ENCODE results near the gene CORO2A. TPM values are rescaled to one million over a fixed set of nuclear protein-coding genes. Genes with fewer than 3 reads are reported as not detected.
A peak's percentile ranks its signal among the peaks of the same experiment; 100 is the strongest.

Gene CORO2A
- total and polyA plus RNA-seq, 2 of the 13 experiments (the other 11 are each of a cell fraction or from before 2014, with no cell fraction given), result 14.4 to 15.3 TPM

DNA sequence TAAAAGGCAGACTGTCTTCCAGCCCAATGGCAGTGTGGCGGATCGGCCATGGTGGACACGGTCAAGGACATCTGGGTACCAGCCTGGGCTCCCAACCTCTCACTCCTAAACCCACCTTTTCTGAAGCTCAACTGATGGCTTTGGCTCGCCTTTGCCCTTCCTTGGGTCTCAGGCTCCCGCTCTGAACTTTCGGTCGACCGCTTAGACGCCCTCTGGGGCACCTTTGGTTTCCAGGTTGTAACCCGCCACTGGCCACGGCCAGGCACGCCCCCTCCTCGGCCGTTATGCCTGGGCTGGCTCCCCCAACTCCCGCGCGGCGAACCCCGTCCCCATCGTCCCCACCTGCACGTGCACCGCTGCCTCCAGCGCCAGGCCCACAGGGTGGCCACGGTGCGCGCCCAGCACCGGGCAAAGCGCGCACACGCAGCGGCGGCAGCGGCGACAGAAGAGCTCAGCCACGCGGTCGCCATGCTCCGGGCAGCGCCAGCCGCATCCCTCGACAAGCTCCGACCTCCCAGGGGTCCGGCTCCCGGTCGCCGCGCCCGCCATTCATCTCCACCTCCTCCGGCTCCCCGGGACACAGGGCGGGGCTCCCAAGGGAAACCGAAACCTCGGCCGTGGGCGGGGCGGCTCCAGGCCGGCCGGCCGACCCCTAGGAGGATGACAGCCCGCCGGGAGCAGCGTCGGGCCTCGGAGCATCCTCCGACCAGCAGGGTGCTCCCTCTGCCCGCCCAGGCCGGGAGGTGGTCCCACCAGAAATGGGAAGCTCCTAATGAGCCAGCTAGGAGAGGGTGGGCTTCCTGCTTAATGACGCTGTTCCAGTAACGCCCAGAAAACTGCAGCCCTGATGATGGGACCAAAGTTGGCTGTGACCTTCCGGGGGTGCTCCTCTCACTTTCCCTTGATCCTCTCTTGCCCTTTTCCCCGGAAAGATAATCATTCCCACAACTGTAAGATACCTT, 73.5 kb downstream of the CORO2A start, which contains the start of gene TRIM14 (continued):
- TF ChIP-seq KAT7 (CRISPR knock-in tag; IDR thresholded peaks at IDR 0.05; ENCODE audit: borderline replicate concordance) (no peak), POGZ (CRISPR knock-in tag; IDR thresholded peaks at IDR 0.05) (peak; percentile 10), STAT5B (CRISPR knock-in tag; IDR thresholded peaks at IDR 0.05) (no peak; the same call in 1 of the 2 replicates), MXI1 (IDR thresholded peaks at IDR 0.05; ENCODE audit: borderline replicate concordance, low read depth, low read length) (0 out of 3 replicates have a peak, but pooled peaks have one; percentile 50), RELA (CRISPR knock-in tag; IDR thresholded peaks at IDR 0.05) (no peak), ZNF878 (CRISPR knock-in tag; IDR thresholded peaks at IDR 0.05) (no peak; the same call in 1 of the 2 replicates), NR2F2 (IDR thresholded peaks at IDR 0.05; ENCODE audit: borderline replicate concordance, low read depth) (no peak), FOXO1 (CRISPR knock-in tag; IDR thresholded peaks at IDR 0.05) (0 out of 2 replicates have a peak, but pooled peaks have one; percentile 38), REXO4 (CRISPR knock-in tag; IDR thresholded peaks at IDR 0.05; ENCODE audit: borderline replicate concordance) (no peak), ZNF615 (CRISPR knock-in tag; IDR thresholded peaks at IDR 0.05; ENCODE audit: borderline replicate concordance) (no peak), ZNF333 (CRISPR knock-in tag; IDR thresholded peaks at IDR 0.05; ENCODE audit: borderline replicate concordance) (peak; percentile 26; the same call in 1 of the 2 replicates), ZFP36L1 (CRISPR knock-in tag; IDR thresholded peaks at IDR 0.05) (no peak), SETDB1 (CRISPR knock-in tag; IDR thresholded peaks at IDR 0.05; ENCODE audit: borderline replicate concordance) (no peak), ZNF746 (CRISPR knock-in tag; IDR thresholded peaks at IDR 0.05) (peak; percentile 60; the same call in 1 of the 2 replicates), SRSF1 (optimal IDR thresholded peaks at IDR 0.05; ENCODE audit: low read depth, low read length) (no peak), NFE2L2 (IDR thresholded peaks at IDR 0.05; ENCODE audit: low read length) (no peak), HNF4A (CRISPR knock-in tag; IDR thresholded peaks at IDR 0.05) (no peak), ZNF33A (CRISPR knock-in tag; IDR thresholded peaks at IDR 0.05; ENCODE audit: borderline replicate concordance) (no peak), KDM5A (IDR thresholded peaks at IDR 0.05; ENCODE audit: borderline replicate concordance, low read length) (peak; percentile 63; the same call in 1 of the 2 replicates), ZNF724P (CRISPR knock-in tag; IDR thresholded peaks at IDR 0.05; ENCODE audit: borderline replicate concordance) (peak; percentile 63; the same call in 1 of the 2 replicates)
- TF ChIP-seq, protein P1, sequence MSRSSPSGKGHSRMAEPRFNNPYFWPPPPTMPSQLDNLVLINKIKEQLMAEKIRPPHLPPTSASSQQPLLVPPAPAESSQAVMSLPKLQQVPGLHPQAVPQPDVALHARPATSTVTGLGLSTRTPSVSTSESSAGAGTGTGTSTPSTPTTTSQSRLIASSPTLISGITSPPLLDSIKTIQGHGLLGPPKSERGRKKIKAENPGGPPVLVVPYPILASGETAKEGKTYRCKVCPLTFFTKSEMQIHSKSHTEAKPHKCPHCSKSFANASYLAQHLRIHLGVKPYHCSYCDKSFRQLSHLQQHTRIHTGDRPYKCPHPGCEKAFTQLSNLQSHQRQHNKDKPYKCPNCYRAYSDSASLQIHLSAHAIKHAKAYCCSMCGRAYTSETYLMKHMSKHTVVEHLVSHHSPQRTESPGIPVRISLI (CRISPR knock-in tag; IDR thresholded peaks at IDR 0.05; ENCODE audit: borderline replicate concordance), result no peak
- TF ChIP-seq, protein P2, sequence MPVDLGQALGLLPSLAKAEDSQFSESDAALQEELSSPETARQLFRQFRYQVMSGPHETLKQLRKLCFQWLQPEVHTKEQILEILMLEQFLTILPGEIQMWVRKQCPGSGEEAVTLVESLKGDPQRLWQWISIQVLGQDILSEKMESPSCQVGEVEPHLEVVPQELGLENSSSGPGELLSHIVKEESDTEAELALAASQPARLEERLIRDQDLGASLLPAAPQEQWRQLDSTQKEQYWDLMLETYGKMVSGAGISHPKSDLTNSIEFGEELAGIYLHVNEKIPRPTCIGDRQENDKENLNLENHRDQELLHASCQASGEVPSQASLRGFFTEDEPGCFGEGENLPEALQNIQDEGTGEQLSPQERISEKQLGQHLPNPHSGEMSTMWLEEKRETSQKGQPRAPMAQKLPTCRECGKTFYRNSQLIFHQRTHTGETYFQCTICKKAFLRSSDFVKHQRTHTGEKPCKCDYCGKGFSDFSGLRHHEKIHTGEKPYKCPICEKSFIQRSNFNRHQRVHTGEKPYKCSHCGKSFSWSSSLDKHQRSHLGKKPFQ (CRISPR knock-in tag; IDR thresholded peaks at IDR 0.05; ENCODE audit: insufficient replicate concordance), result no peak
- TF ChIP-seq, protein P3, sequence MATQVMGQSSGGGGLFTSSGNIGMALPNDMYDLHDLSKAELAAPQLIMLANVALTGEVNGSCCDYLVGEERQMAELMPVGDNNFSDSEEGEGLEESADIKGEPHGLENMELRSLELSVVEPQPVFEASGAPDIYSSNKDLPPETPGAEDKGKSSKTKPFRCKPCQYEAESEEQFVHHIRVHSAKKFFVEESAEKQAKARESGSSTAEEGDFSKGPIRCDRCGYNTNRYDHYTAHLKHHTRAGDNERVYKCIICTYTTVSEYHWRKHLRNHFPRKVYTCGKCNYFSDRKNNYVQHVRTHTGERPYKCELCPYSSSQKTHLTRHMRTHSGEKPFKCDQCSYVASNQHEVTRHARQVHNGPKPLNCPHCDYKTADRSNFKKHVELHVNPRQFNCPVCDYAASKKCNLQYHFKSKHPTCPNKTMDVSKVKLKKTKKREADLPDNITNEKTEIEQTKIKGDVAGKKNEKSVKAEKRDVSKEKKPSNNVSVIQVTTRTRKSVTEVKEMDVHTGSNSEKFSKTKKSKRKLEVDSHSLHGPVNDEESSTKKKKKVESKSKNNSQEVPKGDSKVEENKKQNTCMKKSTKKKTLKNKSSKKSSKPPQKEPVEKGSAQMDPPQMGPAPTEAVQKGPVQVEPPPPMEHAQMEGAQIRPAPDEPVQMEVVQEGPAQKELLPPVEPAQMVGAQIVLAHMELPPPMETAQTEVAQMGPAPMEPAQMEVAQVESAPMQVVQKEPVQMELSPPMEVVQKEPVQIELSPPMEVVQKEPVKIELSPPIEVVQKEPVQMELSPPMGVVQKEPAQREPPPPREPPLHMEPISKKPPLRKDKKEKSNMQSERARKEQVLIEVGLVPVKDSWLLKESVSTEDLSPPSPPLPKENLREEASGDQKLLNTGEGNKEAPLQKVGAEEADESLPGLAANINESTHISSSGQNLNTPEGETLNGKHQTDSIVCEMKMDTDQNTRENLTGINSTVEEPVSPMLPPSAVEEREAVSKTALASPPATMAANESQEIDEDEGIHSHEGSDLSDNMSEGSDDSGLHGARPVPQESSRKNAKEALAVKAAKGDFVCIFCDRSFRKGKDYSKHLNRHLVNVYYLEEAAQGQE (IDR thresholded peaks at IDR 0.05; ENCODE audit: borderline replicate concordance in 1 of 2, low read depth in 1 of 2, low read length in 2 of 2), result no peak

Measured in HepG2 (cell line).